NCI-H146 (cell line): Measurements from ENCODE around the gene PANX2.
"Not testable (repeated sequence)": the region's sequence is repeated elsewhere in the genome, so short reads cannot be mapped to it uniquely, and the experiment has no call there.

Experiments
- DNase-seq: peaks from one replicate; lab custom pipeline; 2025; lab: John Stamatoyannopoulos, UW

PANX2 gene

DNA sequence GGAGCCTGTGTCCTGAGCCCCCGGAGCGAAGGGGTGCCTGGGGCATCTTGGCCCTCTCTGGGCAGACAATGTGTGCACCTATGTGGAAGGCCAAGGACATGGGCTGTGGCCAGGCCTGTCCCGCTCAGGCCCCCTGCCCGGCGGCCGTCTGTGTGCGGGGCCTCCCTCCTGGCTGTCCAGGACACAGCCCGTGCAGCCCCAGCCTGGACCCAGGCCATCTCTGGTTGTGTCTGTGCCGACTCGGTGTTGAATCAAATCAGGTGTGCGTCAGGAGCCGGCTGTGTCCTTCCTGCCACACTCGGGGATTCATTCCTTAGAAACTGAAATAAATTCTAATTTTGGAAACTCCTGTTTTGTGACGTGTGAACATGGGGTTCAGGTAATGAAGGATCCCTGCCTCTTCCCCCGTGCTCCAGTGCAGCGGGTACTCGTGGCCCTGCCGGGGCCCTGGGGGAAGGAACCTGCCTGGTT is 28.8 kb downstream of the PANX2 start:
- no peak for DNase-seq

GRCh38 chr22:50199829-50200460 is 29.4 kb downstream of the PANX2 start:
- no peak for DNase-seq

- peak; percentile 86 for DNase-seq
Observed at GRCh38 chr22:50200461-50201190, 30.1 kb downstream of the PANX2 start, which contains the start of gene SELENOO. Gene SELENOO (plus strand): TSS chr22:50201011. CDS start chr22:50201037, 26 bp downstream.

DNA sequence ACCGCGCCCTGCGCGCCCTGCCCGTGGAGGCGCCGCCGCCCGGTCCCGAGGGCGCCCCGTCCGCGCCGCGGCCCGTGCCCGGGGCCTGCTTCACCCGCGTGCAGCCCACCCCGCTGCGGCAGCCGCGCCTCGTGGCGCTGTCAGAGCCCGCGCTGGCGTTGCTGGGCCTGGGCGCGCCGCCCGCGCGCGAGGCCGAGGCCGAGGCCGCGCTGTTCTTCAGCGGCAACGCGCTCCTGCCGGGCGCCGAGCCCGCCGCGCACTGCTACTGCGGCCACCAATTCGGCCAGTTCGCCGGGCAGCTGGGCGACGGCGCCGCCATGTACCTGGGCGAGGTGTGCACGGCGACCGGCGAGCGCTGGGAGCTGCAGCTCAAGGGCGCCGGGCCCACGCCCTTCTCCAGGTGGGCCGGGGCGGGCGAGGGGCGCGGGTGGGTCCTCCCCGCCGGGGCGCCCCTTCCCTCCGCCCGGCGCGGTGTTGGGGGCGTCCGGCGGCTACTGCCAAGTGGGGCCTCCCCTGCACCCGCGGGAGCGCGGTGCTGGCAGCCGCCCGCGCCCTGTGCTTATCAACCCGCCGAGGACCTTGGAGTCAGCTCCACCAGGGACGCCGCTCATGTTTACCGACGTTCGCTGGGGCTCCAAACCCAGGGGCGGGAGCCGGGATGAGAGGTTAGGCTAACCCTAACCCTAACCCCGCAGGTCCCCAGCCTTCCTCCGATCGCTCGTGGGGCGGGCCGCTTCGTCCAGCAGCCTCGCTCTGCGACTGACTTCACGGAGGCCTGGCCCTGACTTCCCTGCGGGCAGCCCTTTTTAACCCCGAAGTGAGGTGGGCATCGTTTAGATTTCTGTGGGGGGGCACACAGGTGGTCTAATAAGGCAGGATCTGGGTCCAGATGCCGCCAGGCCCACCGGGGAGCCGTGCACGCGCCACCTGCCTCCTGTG is 30.9 kb downstream of the PANX2 start:
- peak; percentile 46 for DNase-seq

DNA sequence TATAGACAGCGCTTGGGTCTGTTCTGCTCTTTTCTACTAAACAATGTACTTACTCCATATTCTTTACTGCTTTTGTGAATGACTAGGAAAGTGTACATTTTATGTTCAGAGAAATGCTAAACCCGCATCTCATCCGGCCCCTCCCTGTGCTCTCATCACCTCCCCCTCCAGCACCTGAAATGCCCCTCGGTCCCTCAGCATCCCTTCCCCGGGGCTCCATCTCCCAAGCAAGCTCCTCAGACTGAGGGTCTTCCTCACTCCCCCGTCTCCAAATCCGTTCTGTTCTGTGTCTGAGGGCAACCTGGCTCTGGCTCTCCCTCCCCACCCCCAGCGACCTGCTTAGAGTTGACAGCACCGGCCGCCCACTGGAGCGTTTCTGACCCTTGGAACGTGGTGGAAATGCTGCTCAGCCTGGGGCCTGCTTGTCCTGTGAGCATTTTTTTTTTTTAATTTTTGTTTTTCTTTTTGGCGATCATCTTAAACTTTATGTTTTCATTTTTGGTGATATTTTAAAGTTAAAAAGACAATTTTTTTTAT is 31.7 kb downstream of the PANX2 start:
- DNase-seq = no peak

GRCh38 chr22:50203288-50203687 is 32.8 kb downstream of the PANX2 start:
- DNase-seq = no peak

GRCh38 chr22:50204571-50204970 is 34.0 kb downstream of the PANX2 start:
- DNase-seq = no peak

DNA sequence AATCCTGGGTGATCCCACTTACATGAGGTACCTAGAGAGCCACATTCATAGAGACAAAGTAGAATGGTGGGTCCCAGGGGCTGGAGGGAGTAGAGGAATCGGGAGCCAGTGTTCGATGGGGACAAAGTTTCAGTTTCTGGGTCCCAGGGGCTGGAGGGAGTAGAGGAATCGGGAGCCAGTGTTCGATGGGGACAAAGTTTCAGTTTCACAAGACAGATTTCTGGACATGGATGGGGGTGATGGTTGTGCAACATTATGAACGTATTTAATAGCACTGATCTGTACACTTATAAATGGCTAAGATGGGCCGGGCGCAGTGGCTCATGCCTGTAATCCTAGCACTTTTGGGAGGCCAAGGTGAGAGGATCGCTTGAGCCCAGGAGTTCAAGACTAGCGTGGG is 34.5 kb downstream of the PANX2 start:
- not testable (repeated sequence) for DNase-seq

- DNase-seq = no peak
Observed at GRCh38 chr22:50205781-50206569, 35.4 kb downstream of the PANX2 start.

DNA sequence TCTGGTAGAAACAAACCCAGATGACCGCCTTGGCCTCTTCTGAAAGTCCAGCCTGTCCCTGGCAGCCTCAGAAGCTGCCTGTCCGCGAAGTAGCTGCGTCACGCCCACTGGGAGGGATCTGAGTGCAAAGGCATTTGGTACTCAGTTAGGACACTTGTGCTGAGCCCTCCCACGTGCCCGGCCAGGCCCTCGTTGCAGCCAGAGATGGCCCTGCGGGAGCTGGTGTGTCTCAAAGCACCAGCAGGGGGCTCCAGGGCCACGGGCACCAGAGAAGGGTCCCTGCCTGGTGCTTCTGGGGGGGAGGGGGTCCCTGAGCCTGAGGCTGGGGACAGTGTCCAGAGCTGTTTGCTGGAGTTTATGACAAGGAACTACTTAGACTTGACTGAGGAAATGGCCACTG is 36.1 kb downstream of the PANX2 start:
- DNase-seq = no peak

- no peak for DNase-seq
Observed at GRCh38 chr22:50207383-50208140, 37.0 kb downstream of the PANX2 start.

GRCh38 chr22:50208430-50208938 is 38.0 kb downstream of the PANX2 start:
- DNase-seq = no peak

GRCh38 chr22:50208939-50209892 is 38.7 kb downstream of the PANX2 start:
- DNase-seq = no peak

DNA sequence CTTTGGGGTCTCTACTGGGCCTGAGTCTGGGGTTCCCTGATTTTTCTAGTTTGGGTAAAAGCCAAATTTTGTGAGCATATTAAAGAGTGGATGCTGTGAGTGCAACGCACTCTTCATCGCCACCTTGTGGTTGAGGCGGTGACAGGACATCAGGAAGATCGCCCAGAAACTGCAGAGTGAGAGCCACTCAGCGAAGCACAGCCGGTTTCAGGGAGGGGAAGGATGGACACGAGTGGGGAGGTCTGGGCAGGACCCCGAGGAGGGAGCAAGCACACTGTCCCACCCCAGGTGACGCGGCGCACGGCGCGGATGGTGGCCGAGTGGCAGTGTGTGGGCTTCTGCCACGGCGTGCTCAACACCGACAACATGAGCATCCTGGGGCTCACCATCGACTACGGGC is 39.4 kb downstream of the PANX2 start:
- peak; percentile 14 for DNase-seq

GRCh38 chr22:50210378-50211139 is 40.0 kb downstream of the PANX2 start:
- no peak for DNase-seq

DNA sequence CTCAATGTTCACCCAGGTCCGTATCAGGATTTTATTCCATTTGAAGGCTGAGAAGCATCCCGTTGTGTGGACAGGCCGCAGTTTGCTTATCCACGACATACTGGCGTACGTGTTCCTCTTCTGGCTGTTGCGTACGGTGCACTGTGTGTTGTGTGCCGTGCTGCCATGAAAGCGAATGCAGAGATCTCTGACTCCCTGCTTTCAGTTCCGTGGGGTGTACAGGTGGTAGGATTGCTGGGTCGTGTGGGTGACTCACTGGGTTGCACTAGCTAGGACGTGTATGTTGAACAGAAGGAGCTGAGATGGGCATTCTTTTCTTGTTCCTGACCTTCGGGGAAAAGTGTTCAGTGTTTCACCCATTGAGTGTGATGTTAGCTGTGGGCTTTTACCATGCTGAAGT is 40.6 kb downstream of the PANX2 start:
- DNase-seq = no peak

GRCh38 chr22:50213263-50213662 is 42.7 kb downstream of the PANX2 start:
- DNase-seq = no peak

DNA sequence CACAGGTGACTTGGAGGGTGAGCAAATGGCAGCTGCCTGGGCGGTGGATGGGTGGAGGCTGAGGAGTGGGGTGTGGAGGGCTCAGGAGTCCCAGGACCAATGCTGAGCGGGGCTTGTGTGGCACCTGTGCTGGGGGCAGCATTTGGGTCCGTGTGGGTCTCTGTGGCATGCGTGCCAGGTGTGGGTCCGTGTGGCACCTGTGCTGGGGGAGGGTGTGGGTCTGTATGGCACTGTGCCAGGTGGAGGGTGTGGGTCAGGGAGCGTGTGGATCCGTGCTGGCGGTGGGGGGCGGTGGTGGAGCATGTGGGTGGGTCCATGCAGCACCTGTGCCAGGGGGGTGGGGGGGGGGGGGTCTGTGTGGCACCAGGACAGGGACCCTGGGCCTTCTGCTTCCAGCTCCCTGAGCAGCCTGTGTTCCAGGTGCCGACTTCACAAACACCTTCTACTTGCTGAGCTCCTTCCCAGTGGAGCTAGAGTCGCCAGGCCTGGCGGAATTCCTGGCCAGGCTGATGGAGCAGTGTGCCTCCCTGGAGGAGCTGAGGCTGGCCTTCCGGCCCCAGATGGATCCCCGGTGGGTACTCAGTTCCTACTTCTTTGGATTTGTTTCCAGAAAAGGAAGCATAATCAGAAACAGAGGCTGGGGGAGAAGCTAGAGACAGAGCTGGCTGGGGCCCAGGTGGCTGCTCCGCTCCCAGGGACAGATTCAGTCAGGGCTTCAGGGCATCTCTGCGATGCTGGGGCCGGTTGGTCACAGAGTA is 44.9 kb downstream of the PANX2 start:
- DNase-seq = no peak
